Kidney (tissue), 14 donors: ENCODE results near the gene PLCL2. TPM values are rescaled to one million over a fixed set of nuclear protein-coding genes. Genes with fewer than 3 reads are reported as not detected.
A peak's percentile ranks its signal among the peaks of the same experiment; 100 is the strongest.

Source experiments
- DNase-seq, 5 donors: peaks; one replicate each; pipeline ENCODE4 v3.0.0-alpha.2; 2013 to 2020
- FAIRE-seq: peaks from 2 replicates; lab custom pipeline; 2012; peaks lifted over from hg19 to GRCh38; lab: Jason Lieb, UNC
- H3K27ac ChIP-seq, 2 donors: one replicate each; pipeline ENCODE4 v1.7.0; 2013; ENCODE audit warnings: low read depth in 2 of 2, low read length in 2 of 2, inconsistent platforms in 1 of 2
- H3K27me3 ChIP-seq: one replicate; pipeline ENCODE4 v1.7.1; 2013; ENCODE audit warnings: low read length, inconsistent platforms; ENCODE audit not compliant: control insufficient read depth, insufficient read depth
- H3K36me3 ChIP-seq, 3 donors: one replicate each; pipeline versions ENCODE4 v1.7.0 to v1.7.1; 2013; ENCODE audit warnings: low read length in 3 of 3, control low read depth in 1 of 3, inconsistent platforms in 1 of 3; ENCODE audit not compliant: insufficient read depth in 3 of 3, control insufficient read depth in 2 of 3
- H3K4me1 ChIP-seq, 3 donors: one replicate each; pipeline versions ENCODE4 v1.7.0 to v1.7.1; 2013; ENCODE audit warnings: low read length in 3 of 3, inconsistent platforms in 1 of 3, low read depth in 1 of 3; ENCODE audit not compliant: control insufficient read depth in 2 of 3, insufficient read depth in 2 of 3
- H3K4me3 ChIP-seq, 3 donors: one replicate each; pipeline versions ENCODE4 v1.7.0 to v1.8.1; 2013; ENCODE audit warnings: low read length in 3 of 3, control low read depth in 1 of 3, inconsistent platforms in 1 of 3
- H3K9ac ChIP-seq, 3 donors: one replicate each; pipeline versions ENCODE4 v1.7.0 to v1.7.1; 2013; ENCODE audit warnings: low read length in 3 of 3, control low read depth in 1 of 3, inconsistent platforms in 1 of 3
- H3K9me3 ChIP-seq, 3 donors: one replicate each; pipeline versions ENCODE4 v1.7.0 to v1.7.1; 2013; ENCODE audit warnings: low read length in 3 of 3, control low read depth in 1 of 3, inconsistent platforms in 1 of 3; ENCODE audit not compliant: control insufficient read depth in 2 of 3, insufficient read depth in 1 of 3
- intact Hi-C: fragments of 100-400 bp; cut with DNase I; formaldehyde crosslinking; loops from one replicate; pipeline ENCODE4 v1.11.1; 2022
- polyA plus RNA-seq: library from polyadenylated mRNA; stranded (reverse); fragments of 350-450 nt; fragmentation: Illumina TruSeq; extraction: RNeasy Lipid Tissue Mini Kit (QIAGEN cat#74804); gene quantifications from one replicate; pipeline ENCODE4 v1.2.3, GENCODE V29; 2014; ENCODE audit warnings: low read depth, low replicate concordance; ENCODE audit not compliant: insufficient read depth
- total RNA-seq: library from RNA; stranded (reverse); fragmentation: NEBNext Ultra II Directional; extraction: Animal tissue kit (Norgen Biotek cat#: 25700); gene quantifications from one replicate; pipeline ENCODE4 v1.2.1, GENCODE V29; 2021
- TF ChIP-seq, protein P1 (sequence below): IDR thresholded peaks from 3 replicates; pipeline ENCODE4 v1.5.1; 2012; ENCODE audit warnings: mild to moderate bottlenecking, moderate library complexity, borderline replicate concordance; ENCODE audit not compliant: insufficient read depth; ENCODE audit errors: extremely low read depth
- donor health status: control.
- donor health status: control.
- donor health status: control.
- donor health status: control.
- donor health status: control.
- donor health status: DM: yes; HTN: yes; CAD: no.
- donor health status: Normal renal cell carcinoma (clear cell type).

Gene PLCL2
- total and polyA plus RNA-seq, 2 donors from 2014 or later = 10.5 to 19.1 TPM

DNA sequence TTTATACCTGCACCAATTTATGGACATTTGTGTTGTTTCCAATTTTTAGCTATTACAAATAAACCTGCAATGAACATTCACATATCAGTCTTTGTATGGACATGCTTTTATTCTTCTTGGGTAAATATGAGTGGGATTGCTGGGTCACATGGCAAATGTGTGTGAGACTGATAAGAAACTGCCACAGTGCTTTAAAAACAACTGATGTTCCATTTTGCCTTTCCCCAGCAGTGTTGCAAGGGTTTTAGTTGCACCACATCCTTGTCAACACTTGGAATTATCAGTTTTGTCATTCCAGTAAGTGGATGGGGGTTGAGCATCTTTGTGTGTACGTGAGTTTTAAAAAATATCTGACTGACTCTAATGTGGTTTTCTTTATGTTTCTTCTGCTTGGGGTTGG is 191.2 kb downstream of the PLCL2 start:
- no peak overlapping the region for H3K4me3 ChIP-seq
- intact Hi-C loops = no loop called here
- TF ChIP-seq, protein P1, sequence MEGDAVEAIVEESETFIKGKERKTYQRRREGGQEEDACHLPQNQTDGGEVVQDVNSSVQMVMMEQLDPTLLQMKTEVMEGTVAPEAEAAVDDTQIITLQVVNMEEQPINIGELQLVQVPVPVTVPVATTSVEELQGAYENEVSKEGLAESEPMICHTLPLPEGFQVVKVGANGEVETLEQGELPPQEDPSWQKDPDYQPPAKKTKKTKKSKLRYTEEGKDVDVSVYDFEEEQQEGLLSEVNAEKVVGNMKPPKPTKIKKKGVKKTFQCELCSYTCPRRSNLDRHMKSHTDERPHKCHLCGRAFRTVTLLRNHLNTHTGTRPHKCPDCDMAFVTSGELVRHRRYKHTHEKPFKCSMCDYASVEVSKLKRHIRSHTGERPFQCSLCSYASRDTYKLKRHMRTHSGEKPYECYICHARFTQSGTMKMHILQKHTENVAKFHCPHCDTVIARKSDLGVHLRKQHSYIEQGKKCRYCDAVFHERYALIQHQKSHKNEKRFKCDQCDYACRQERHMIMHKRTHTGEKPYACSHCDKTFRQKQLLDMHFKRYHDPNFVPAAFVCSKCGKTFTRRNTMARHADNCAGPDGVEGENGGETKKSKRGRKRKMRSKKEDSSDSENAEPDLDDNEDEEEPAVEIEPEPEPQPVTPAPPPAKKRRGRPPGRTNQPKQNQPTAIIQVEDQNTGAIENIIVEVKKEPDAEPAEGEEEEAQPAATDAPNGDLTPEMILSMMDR = no peak
- no peaks in the 10 kb centered on the region for H3K36me3 ChIP-seq
- no peaks in the 10 kb centered on the region for H3K4me1 ChIP-seq
- no peak overlapping the region for H3K9ac ChIP-seq
- DNase-seq (no peak), FAIRE-seq (no peak)
- H3K9me3 ChIP-seq = no peaks in the 10 kb centered on the region
- H3K27me3 ChIP-seq = no peaks in the 10 kb centered on the region
- no peak overlapping the region for H3K27ac ChIP-seq

DNA sequence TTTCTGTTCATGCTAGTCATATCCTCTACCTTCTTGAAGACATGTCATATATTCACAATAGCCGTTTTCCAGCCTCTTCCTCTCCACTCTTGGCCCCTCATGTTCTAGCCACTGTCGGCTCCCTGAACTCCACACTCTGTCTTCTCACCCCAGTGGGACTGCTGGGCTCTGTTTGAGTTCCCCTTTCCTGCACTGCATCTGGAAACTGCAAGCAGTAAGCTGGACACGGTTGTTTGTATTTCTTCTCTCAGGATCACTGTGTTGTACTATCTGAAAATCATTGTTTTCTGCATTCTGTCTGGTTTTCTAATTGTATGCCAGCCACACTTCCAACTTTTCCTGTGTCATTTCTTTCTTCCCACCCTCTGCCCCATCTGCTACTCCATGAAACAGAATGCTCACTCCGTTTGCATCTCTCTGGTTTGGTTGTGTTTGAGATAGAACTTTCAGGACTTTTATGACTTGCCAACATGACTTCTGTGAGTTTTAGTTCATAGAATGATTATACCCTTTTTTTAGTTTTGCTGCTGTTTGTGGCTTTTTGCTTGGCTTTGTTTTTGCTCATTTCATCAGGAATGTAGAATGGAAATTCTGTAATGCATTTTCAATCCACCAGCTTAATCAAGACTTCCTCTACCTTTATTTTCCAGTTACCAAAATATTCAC is 192.3 kb downstream of the PLCL2 start:
- TF ChIP-seq, protein P1 = no peak
- no peak for DNase-seq
- H3K4me3 ChIP-seq = no peak overlapping the region
- intact Hi-C loops = no loop called here
- H3K4me1 ChIP-seq = no peaks in the 10 kb centered on the region
- H3K27me3 ChIP-seq = no peaks in the 10 kb centered on the region
- H3K9ac ChIP-seq = no peak overlapping the region
- FAIRE-seq = no peak
- no peaks in the 10 kb centered on the region for H3K9me3 ChIP-seq
- no peaks in the 10 kb centered on the region for H3K36me3 ChIP-seq
- H3K27ac ChIP-seq = no peak overlapping the region

DNA sequence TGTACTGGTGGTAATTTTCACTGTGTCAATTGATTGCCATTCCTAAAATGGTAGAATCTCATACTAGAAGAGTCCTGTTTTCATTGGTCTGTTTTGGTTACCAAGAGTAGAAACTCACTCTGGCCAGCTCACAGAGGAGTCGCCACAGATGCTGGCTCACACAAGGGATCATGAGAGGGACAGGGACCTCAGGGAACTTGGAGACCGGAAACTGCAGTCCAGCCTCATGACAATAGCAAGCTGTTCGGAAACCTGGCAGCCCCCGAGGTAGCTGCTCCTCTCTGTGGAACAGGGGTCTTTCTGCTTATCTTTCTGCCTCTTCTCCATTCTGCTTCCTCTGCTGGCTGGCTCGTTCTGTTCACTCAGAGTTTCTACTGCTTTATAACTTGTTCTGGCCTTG is 192.9 kb downstream of the PLCL2 start:
- TF ChIP-seq, protein P1 = no peak
- DNase-seq (peak in 1 of 5 donors; percentile 62), FAIRE-seq (no peak)
- no peaks in the 10 kb centered on the region for H3K36me3 ChIP-seq
- H3K4me3 ChIP-seq = no peak overlapping the region
- no peak overlapping the region for H3K27ac ChIP-seq
- H3K9me3 ChIP-seq = no peaks in the 10 kb centered on the region
- H3K9ac ChIP-seq = no peak overlapping the region
- H3K27me3 ChIP-seq = no peaks in the 10 kb centered on the region
- no peaks in the 10 kb centered on the region for H3K4me1 ChIP-seq
- intact Hi-C loops = no loop called here

DNA sequence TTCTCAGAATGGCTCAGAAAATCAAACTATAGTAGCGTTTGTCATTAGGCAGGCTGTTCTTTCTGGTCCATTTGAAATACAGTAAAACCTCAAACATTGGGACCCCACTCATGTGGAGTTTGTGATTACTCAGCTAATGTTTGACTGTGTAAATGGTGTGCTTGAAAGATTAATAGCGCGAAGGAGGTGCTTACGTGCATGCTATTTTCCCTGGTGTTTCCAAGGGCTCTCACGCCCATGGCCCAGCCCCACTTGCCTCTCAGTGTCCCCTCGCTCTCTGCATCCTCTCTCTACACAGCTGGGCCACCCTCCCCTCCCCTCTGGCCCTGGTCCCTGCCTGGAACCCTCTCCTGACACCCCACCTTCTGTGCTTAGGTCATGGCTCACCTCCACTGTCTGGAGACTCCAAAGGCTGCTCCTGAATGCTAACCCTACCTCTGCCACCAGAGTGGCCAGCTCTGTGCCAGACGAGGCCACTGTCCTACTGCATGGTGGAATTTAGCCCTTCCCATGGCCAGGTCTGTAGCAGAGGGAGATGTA is 194.2 kb downstream of the PLCL2 start:
- DNase-seq (no peak), FAIRE-seq (no peak)
- no peak overlapping the region for H3K4me3 ChIP-seq
- no peak overlapping the region for H3K9ac ChIP-seq
- intact Hi-C loops = no loop called here
- H3K27ac ChIP-seq = no peak overlapping the region
- TF ChIP-seq, protein P1 = no peak
- H3K9me3 ChIP-seq = no peaks in the 10 kb centered on the region
- H3K36me3 ChIP-seq = peaks cover 0 to 2% (median 0%) of the 10 kb centered on the region in 3 donors
- H3K4me1 ChIP-seq = no peaks in the 10 kb centered on the region
- H3K27me3 ChIP-seq = no peaks in the 10 kb centered on the region
